HepG2 (cell line): ENCODE results near the gene PLAA. TPM values are rescaled to one million over a fixed set of nuclear protein-coding genes. Genes with fewer than 3 reads are reported as not detected.

Experiments used
- CCAR2 ChIP-seq: fragments of 200-400 bp; formaldehyde crosslinking; optimal IDR thresholded peaks from 2 replicates; pipeline ENCODE3; 2018; ENCODE audit warnings: low read depth, mild to moderate bottlenecking, low read length, moderate library complexity
- FOXA1 ChIP-seq, 2 experiments: fragments of 450-650 bp in 1 of 2; sonication (generic) in 1 of 2; formaldehyde crosslinking in 1 of 2; IDR thresholded peaks; 2 replicates each; pipeline versions ENCODE4 v1.4.0 to v1.6.1; 2016 to 2020; ENCODE audit warnings: missing genetic modification reagents in 1 of 2
- HOXA7 ChIP-seq: sonication (generic); formaldehyde crosslinking; IDR thresholded peaks from 2 replicates; pipeline ENCODE4 v1.8.1; 2022; ENCODE audit warnings: mild to moderate bottlenecking, missing genetic modification reagents, moderate library complexity
- LCORL ChIP-seq, 2 experiments: fragments of 450-650 bp in 1 of 2; sonication (generic) in 1 of 2; formaldehyde crosslinking in 1 of 2; IDR thresholded peaks; 2 replicates each; pipeline versions ENCODE4 v1.5.0 to v1.6.1; 2017 to 2020; ENCODE audit warnings: antibody characterized with exemption in 1 of 2, missing genetic modification reagents in 1 of 2
- MED1 ChIP-seq: sonication (generic); formaldehyde crosslinking; IDR thresholded peaks from 2 replicates; pipeline ENCODE4 v1.4.0; 2020; ENCODE audit warnings: missing genetic modification reagents
- MED13 ChIP-seq: sonication (generic); formaldehyde crosslinking; IDR thresholded peaks from 2 replicates; pipeline ENCODE4 v1.5.0; 2020; ENCODE audit warnings: missing genetic modification reagents
- ZNF10 ChIP-seq: sonication (generic); formaldehyde crosslinking; IDR thresholded peaks from 2 replicates; pipeline ENCODE4 v1.4.0; 2020; ENCODE audit warnings: mild to moderate bottlenecking, low read depth, missing genetic modification reagents, borderline replicate concordance
- ZNF274 ChIP-seq: sonication (generic); formaldehyde crosslinking; IDR thresholded peaks from 2 replicates; pipeline ENCODE4 v1.5.1; 2020; ENCODE audit warnings: mild to moderate bottlenecking, missing genetic modification reagents
- ZNF281 ChIP-seq: sonication (generic); formaldehyde crosslinking; IDR thresholded peaks from 2 replicates; pipeline ENCODE4 v1.4.0; 2020; ENCODE audit warnings: missing genetic modification reagents, borderline replicate concordance
- ZNF350 ChIP-seq: sonication (generic); formaldehyde crosslinking; IDR thresholded peaks from 2 replicates; pipeline ENCODE4 v1.4.0; 2020; ENCODE audit warnings: mild to moderate bottlenecking, low read depth, missing genetic modification reagents, borderline replicate concordance
- ZNF503 ChIP-seq: sonication (generic); formaldehyde crosslinking; IDR thresholded peaks from 2 replicates; pipeline ENCODE4 v1.4.0; 2020; ENCODE audit warnings: missing genetic modification reagents
- ZNF704 ChIP-seq: sonication (generic); formaldehyde crosslinking; IDR thresholded peaks from 2 replicates; pipeline ENCODE4 v1.8.1; 2023; ENCODE audit warnings: mild to moderate bottlenecking, inconsistent platforms, moderate library complexity, missing genetic modification reagents, borderline replicate concordance
- ZNF800 ChIP-seq: sonication (generic); formaldehyde crosslinking; IDR thresholded peaks from 2 replicates; pipeline ENCODE4 v1.4.0; 2020; ENCODE audit warnings: missing genetic modification reagents
- polyA plus RNA-seq, 8 experiments: library from polyadenylated mRNA; depleted of rRNA in 3 of 8; stranded (reverse) in 7 of 8; unstranded in 1 of 8; fragments of >200 nt; fragmentation: Illumina TruSeq in 4 of 8; extraction: Trizol in 4 of 8; gene quantifications; 2 replicates each; pipeline versions ENCODE4 v1.2.1 to v1.2.3, GENCODE V29; 2011 to 2016; ENCODE audit warnings: low read depth in 4 of 8, missing spikeins in 1 of 8, mixed read lengths in 1 of 8; ENCODE audit not compliant: insufficient read depth in 1 of 8
- total RNA-seq, 5 experiments: library from RNA; depleted of rRNA; stranded (reverse); fragments of >200 nt; fragmentation: Illumina TruSeq; extraction: Trizol; gene quantifications; 2 replicates each; pipeline ENCODE4 v1.2.3, GENCODE V29; 2016; ENCODE audit warnings: low read depth in 1 of 5
- TF ChIP-seq, protein P1 (sequence below): sonication (generic); formaldehyde crosslinking; IDR thresholded peaks from 2 replicates; pipeline ENCODE4 v1.4.0; 2020; ENCODE audit warnings: missing genetic modification reagents
- TF ChIP-seq, protein P2 (sequence below): sonication (generic); formaldehyde crosslinking; IDR thresholded peaks from 2 replicates; pipeline ENCODE4 v1.4.0; 2020; ENCODE audit warnings: missing genetic modification reagents; ENCODE audit errors: not compliant biosample characterization
- TF ChIP-seq, protein P3 (sequence below): sonication (generic); formaldehyde crosslinking; IDR thresholded peaks from 2 replicates; pipeline ENCODE4 v1.5.0; 2020; ENCODE audit warnings: missing genetic modification reagents, mild to moderate bottlenecking, borderline replicate concordance

PLAA gene
- total and polyA plus RNA-seq, 2 of the 13 experiments (the other 11 are each of a cell fraction or from before 2014, with no cell fraction given), result 5.8 to 22.9 TPM

- TF ChIP-seq ZNF800 (CRISPR knock-in tag) (no peak), LCORL (IDR thresholded peaks at IDR 0.05) (no peak), LCORL (CRISPR knock-in tag; IDR thresholded peaks at IDR 0.05) (peak; percentile 86), ZNF350 (CRISPR knock-in tag) (peak; percentile 94), ZNF281 (CRISPR knock-in tag) (peak; percentile 75; the same call in 1 of the 2 replicates), ZNF503 (CRISPR knock-in tag) (peak; percentile 60), HOXA7 (no peak), FOXA1 (IDR thresholded peaks at IDR 0.05) (no peak), FOXA1 (CRISPR knock-in tag; IDR thresholded peaks at IDR 0.05) (no peak), ZNF274 (CRISPR knock-in tag) (peak; percentile 78), MED1 (CRISPR knock-in tag) (peak; percentile 74), ZNF704 (CRISPR knock-in tag) (no peak; the same call in 1 of the 2 replicates), MED13 (CRISPR knock-in tag) (no peak), ZNF10 (CRISPR knock-in tag) (no peak), CCAR2 (no peak)
- TF ChIP-seq, protein P1, sequence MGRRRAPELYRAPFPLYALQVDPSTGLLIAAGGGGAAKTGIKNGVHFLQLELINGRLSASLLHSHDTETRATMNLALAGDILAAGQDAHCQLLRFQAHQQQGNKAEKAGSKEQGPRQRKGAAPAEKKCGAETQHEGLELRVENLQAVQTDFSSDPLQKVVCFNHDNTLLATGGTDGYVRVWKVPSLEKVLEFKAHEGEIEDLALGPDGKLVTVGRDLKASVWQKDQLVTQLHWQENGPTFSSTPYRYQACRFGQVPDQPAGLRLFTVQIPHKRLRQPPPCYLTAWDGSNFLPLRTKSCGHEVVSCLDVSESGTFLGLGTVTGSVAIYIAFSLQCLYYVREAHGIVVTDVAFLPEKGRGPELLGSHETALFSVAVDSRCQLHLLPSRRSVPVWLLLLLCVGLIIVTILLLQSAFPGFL, result no peak
- TF ChIP-seq, protein P2, sequence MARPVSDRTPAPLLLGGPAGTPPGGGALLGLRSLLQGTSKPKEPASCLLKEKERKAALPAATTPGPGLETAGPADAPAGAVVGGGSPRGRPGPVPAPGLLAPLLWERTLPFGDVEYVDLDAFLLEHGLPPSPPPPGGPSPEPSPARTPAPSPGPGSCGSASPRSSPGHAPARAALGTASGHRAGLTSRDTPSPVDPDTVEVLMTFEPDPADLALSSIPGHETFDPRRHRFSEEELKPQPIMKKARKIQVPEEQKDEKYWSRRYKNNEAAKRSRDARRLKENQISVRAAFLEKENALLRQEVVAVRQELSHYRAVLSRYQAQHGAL, result no peak
- TF ChIP-seq, protein P3, sequence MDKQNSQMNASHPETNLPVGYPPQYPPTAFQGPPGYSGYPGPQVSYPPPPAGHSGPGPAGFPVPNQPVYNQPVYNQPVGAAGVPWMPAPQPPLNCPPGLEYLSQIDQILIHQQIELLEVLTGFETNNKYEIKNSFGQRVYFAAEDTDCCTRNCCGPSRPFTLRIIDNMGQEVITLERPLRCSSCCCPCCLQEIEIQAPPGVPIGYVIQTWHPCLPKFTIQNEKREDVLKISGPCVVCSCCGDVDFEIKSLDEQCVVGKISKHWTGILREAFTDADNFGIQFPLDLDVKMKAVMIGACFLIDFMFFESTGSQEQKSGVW (CRISPR knock-in tag), result no peak
These were observed 54.6 kb downstream of the PLAA start, which contains the start of gene CAAP1 (continued) for GRCh38 chr9:26892251-26893029.
